Measurements from ENCODE around the gene PPM1J.
A peak's percentile ranks its signal among the peaks of the same experiment; 100 is the strongest.
"Not testable (repeated sequence)": the region's sequence is repeated elsewhere in the genome, so short reads cannot be mapped to it uniquely, and the experiment has no call there.

The PPM1J gene

GRCh38 chr1:112721294-112721693 lies 6.2 kb upstream of the PPM1J start:
- DNase-seq = not testable (repeated sequence)

- no peak for DNase-seq
Observed at GRCh38 chr1:112720800-112721199, 5.7 kb upstream of the PPM1J start.

GRCh38 chr1:112719706-112720105 lies 4.6 kb upstream of the PPM1J start:
- DNase-seq = no peak

GRCh38 chr1:112718691-112719418 lies 3.7 kb upstream of the PPM1J start:
- peak; percentile 66 for DNase-seq

- DNase-seq = no peak
Observed at GRCh38 chr1:112717263-112717873, 2.2 kb upstream of the PPM1J start.

- DNase-seq = peak; percentile 84
Observed at GRCh38 chr1:112716133-112716720, 1.1 kb upstream of the PPM1J start.

- DNase-seq = no peak
Observed at GRCh38 chr1:112714313-112715263, 544 bp downstream of the PPM1J start.

- DNase-seq = no peak
Observed at GRCh38 chr1:112713466-112714312, 1.4 kb downstream of the PPM1J start.

- no peak for DNase-seq
Observed at GRCh38 chr1:112712701-112713128, 2.4 kb downstream of the PPM1J start.

GRCh38 chr1:112712191-112712590 lies 2.9 kb downstream of the PPM1J start:
- DNase-seq = no peak

GRCh38 chr1:112711670-112712069 lies 3.5 kb downstream of the PPM1J start:
- DNase-seq = no peak

- no peak for DNase-seq
Observed at GRCh38 chr1:112711041-112711440, 4.1 kb downstream of the PPM1J start.

GRCh38 chr1:112710586-112710985 lies 4.5 kb downstream of the PPM1J start:
- no peak for DNase-seq

- no peak for DNase-seq
Observed at GRCh38 chr1:112710159-112710558, 5.0 kb downstream of the PPM1J start.

- no peak for DNase-seq
Observed at GRCh38 chr1:112708489-112708888, 6.6 kb downstream of the PPM1J start.

GRCh38 chr1:112708002-112708448 lies 7.1 kb downstream of the PPM1J start:
- no peak for DNase-seq

GRCh38 chr1:112707221-112708001 lies 7.7 kb downstream of the PPM1J start:
- DNase-seq = peak; percentile 63

GRCh38 chr1:112706505-112707220 lies 8.5 kb downstream of the PPM1J start, which contains the start of gene RHOC:
Gene RHOC (minus strand): TSS chr1:112707127. CDS start chr1:112703799, 3,328 bp downstream.
- peak; percentile 29 for DNase-seq

- DNase-seq = peak; percentile 82
Observed at GRCh38 chr1:112704934-112705627, 10.1 kb downstream of the PPM1J start.
